PFSK-1 (cell line): ENCODE data around the gene JAG1.

ENCODE experiments used
- POLR2AphosphoS5 ChIP-seq: IDR thresholded peaks from 2 replicates; pipeline ENCODE4 v1.6.1; 2012; ENCODE audit warnings: low read depth, mild to moderate bottlenecking, control low read depth, low read length, moderate library complexity
- SIN3A ChIP-seq: IDR thresholded peaks from 2 replicates; pipeline ENCODE4 v1.6.1; 2012; ENCODE audit warnings: mild to moderate bottlenecking, low read length, moderate library complexity, borderline replicate concordance; ENCODE audit not compliant: insufficient read depth
- TAF1 ChIP-seq: IDR thresholded peaks from 2 replicates; pipeline ENCODE4 v1.6.1; 2012; ENCODE audit warnings: low read length, control low read depth, borderline replicate concordance; ENCODE audit not compliant: insufficient read depth
- TF ChIP-seq, protein P1 (sequence below), 2 experiments: IDR thresholded peaks; 2 replicates each; pipeline versions ENCODE4 v1.6.1 to v1.8.0; 2011 to 2012; ENCODE audit warnings: low read depth in 2 of 2, low read length in 2 of 2, control low read depth in 1 of 2, inconsistent platforms in 1 of 2, mild to moderate bottlenecking in 1 of 2, moderate library complexity in 1 of 2; ENCODE audit not compliant: insufficient read depth in 1 of 2

DNA sequence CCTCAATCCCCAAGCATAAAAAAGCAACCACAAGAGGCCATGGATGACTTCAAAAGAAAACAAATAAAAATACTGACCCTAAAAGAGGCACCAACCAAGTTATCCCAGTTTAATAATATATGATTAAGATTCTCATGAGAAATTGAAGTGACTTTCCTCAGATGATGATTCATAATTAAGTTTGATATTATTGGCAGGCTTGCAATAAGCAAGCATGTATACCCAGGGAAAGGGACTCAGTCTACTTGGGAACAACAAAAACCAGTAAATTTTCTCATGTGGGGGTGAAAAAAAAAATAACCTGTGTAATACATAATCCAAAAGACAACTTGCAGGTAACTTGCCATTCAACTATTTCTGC lies 19.6 kb downstream of the JAG1 start:
- TF ChIP-seq TAF1 (no peak), POLR2AphosphoS5 (no peak), SIN3A (no peak)
- TF ChIP-seq, protein P1, sequence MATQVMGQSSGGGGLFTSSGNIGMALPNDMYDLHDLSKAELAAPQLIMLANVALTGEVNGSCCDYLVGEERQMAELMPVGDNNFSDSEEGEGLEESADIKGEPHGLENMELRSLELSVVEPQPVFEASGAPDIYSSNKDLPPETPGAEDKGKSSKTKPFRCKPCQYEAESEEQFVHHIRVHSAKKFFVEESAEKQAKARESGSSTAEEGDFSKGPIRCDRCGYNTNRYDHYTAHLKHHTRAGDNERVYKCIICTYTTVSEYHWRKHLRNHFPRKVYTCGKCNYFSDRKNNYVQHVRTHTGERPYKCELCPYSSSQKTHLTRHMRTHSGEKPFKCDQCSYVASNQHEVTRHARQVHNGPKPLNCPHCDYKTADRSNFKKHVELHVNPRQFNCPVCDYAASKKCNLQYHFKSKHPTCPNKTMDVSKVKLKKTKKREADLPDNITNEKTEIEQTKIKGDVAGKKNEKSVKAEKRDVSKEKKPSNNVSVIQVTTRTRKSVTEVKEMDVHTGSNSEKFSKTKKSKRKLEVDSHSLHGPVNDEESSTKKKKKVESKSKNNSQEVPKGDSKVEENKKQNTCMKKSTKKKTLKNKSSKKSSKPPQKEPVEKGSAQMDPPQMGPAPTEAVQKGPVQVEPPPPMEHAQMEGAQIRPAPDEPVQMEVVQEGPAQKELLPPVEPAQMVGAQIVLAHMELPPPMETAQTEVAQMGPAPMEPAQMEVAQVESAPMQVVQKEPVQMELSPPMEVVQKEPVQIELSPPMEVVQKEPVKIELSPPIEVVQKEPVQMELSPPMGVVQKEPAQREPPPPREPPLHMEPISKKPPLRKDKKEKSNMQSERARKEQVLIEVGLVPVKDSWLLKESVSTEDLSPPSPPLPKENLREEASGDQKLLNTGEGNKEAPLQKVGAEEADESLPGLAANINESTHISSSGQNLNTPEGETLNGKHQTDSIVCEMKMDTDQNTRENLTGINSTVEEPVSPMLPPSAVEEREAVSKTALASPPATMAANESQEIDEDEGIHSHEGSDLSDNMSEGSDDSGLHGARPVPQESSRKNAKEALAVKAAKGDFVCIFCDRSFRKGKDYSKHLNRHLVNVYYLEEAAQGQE (IDR thresholded peaks at IDR 0.05; ENCODE audit: insufficient read depth in 1 of 2, low read depth in 2 of 2, low read length in 2 of 2) = no peak
